Sigmoid colon (tissue), 7 donors: ENCODE measurements around the gene NDUFS2. TPM values are rescaled to one million over a fixed set of nuclear protein-coding genes. Genes with fewer than 3 reads are reported as not detected.
"Not testable (repeated sequence)": the region's sequence is repeated elsewhere in the genome, so short reads cannot be mapped to it uniquely, and the experiment has no call there.

Experiments used
- DNase-seq: peaks from one replicate; pipeline ENCODE4 v3.0.0-alpha.2; 2019
- H3K27ac ChIP-seq, 4 donors: fragments of 200-600 bp; sonication (generic); one replicate each; pipeline ENCODE4 v1.5.1; 2016 to 2019; ENCODE audit warnings: mild to moderate bottlenecking in 1 of 4
- H3K27me3 ChIP-seq, 3 donors: fragments of 200-600 bp; sonication (generic); one replicate each; pipeline ENCODE4 v1.5.1; 2019; ENCODE audit warnings: mild to moderate bottlenecking in 1 of 3
- H3K36me3 ChIP-seq, 4 donors: fragments of 200-600 bp; sonication (generic); one replicate each; pipeline ENCODE4 v1.5.1; 2016 to 2019
- H3K4me1 ChIP-seq, 4 donors: fragments of 200-600 bp; sonication (generic); one replicate each; pipeline ENCODE4 v1.5.1; 2017 to 2019
- H3K4me3 ChIP-seq, 4 donors: fragments of 200-600 bp; sonication (generic); one replicate each; pipeline ENCODE4 v1.5.1; 2017 to 2019; ENCODE audit warnings: mild to moderate bottlenecking in 2 of 4, moderate library complexity in 1 of 4
- H3K9me3 ChIP-seq, 4 donors: fragments of 200-600 bp in 3 of 4; sonication (generic) in 3 of 4; one replicate each; pipeline versions ENCODE4 v1.5.1 to v1.6.1; 2013 to 2019
- EP300 ChIP-seq, 4 donors: sonication (generic); formaldehyde crosslinking; IDR thresholded peaks; one replicate each; pipeline ENCODE4 v1.6.1; 2017; ENCODE audit warnings: antibody characterized with exemption in 4 of 4
- POLR2A ChIP-seq, 2 donors: fragments of 450-650 bp; IDR thresholded peaks; one replicate each; pipeline ENCODE4 v1.6.1; 2016; ENCODE audit warnings: antibody characterized with exemption in 2 of 2, mild to moderate bottlenecking in 2 of 2, moderate library complexity in 2 of 2
- POLR2AphosphoS5 ChIP-seq, 4 donors: sonication (generic); formaldehyde crosslinking; IDR thresholded peaks; one replicate each; pipeline ENCODE4 v1.6.1; 2017; ENCODE audit warnings: antibody characterized with exemption in 4 of 4
- WGBS, 2 donors: extraction: QIAGEN DNeasy Blood & Tissue Kit; methylation state at CpG; one replicate each; pipeline ENCODE4 v1.1.7; 2013; 5-methylcytosine and 5-hydroxymethylcytosine counted together
- intact Hi-C: fragments of 100-400 bp; cut with DNase I; formaldehyde crosslinking; loops from one replicate; pipeline ENCODE4 v1.15.1; 2023
- polyA plus RNA-seq, 3 donors: library from polyadenylated mRNA; stranded (reverse); fragments of 200-250 nt; gene quantifications; one replicate each; pipeline ENCODE4 v1.2.3, GENCODE V29; 2013
- total RNA-seq, 4 donors: library from RNA; depleted of rRNA; stranded (reverse); fragments of >200 nt; gene quantifications; one replicate each; pipeline ENCODE4 v1.1.0, GENCODE V29; 2016
- TF ChIP-seq, protein P1 (sequence below), 4 experiments: fragments of 450-650 bp in 3 of 4; fragments of 200-600 bp in 1 of 4; IDR thresholded peaks; one replicate each; pipeline ENCODE4 v1.5.1; 2016 to 2019; ENCODE audit warnings: antibody characterized with exemption in 4 of 4, mild to moderate bottlenecking in 3 of 4, moderate library complexity in 2 of 4
- donor health status: healthy with polysubstance abuse.
- donor health status: Bipolar disorder and iron deficiency.
- donor health status: healthy.

Gene NDUFS2
- total and polyA plus RNA-seq, 7 donors = 79.6 to 194 (median 113) TPM

DNA sequence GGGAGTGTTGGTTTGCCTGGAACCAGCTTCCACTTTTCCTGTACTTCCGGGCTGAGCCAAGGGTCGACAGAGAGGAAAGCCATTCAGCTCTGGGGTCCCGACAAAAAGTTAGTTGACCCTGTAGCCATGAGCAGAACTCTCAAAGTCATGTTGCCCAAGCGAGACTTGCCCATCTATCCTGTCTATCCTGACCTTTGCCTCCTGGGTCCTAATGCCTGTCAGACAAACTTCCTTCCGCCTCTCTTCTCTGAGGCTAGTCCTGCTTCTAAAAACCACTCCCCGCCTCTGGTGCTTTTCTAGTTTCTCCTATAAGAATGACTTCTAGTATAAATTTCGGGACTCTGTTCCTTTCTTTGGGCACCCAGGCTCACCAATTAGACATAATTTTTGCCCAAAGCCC is 48.7 kb downstream of the NDUFS2 start:
- WGBS, 2 donors = 70 to 91% methylated on average over 7 of the region's 7 CpGs
- DNase-seq = no peak
- TF ChIP-seq POLR2AphosphoS5 (IDR thresholded peaks at IDR 0.05) = no peak
- TF ChIP-seq EP300 (IDR thresholded peaks at IDR 0.05) = no peak
- TF ChIP-seq, protein P1, sequence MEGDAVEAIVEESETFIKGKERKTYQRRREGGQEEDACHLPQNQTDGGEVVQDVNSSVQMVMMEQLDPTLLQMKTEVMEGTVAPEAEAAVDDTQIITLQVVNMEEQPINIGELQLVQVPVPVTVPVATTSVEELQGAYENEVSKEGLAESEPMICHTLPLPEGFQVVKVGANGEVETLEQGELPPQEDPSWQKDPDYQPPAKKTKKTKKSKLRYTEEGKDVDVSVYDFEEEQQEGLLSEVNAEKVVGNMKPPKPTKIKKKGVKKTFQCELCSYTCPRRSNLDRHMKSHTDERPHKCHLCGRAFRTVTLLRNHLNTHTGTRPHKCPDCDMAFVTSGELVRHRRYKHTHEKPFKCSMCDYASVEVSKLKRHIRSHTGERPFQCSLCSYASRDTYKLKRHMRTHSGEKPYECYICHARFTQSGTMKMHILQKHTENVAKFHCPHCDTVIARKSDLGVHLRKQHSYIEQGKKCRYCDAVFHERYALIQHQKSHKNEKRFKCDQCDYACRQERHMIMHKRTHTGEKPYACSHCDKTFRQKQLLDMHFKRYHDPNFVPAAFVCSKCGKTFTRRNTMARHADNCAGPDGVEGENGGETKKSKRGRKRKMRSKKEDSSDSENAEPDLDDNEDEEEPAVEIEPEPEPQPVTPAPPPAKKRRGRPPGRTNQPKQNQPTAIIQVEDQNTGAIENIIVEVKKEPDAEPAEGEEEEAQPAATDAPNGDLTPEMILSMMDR (IDR thresholded peaks at IDR 0.05) = no peak
- TF ChIP-seq POLR2A (IDR thresholded peaks at IDR 0.05) = no peak
- Histone ChIP-seq H3K27me3 (no peaks in the 10 kb centered on the region), H3K4me3 (no peak overlapping the region), H3K27ac (no peak overlapping the region), H3K36me3 (no peaks in the 10 kb centered on the region), H3K9me3 (no peaks in the 10 kb centered on the region), H3K4me1 (no peaks in the 10 kb centered on the region)
- intact Hi-C loops = no loop called here

DNA sequence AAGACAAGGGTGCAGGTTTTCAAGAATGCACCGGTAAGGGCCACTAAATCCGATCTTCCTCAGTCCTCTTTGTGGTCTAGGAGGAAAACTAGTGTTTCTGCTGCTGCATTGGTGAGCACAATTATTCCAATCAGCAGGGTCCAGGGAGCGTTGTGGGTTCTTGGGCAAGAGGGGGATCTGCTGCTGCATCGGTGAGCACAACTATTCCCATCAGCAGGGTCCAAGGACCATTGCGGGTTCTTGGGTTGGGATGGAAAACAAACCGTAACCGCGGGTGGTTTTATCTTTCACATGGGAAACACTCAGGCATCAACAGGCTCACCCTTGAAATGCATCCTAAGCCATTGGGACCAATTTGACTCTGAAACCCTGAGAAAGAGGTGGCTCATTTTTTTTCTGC is 49.4 kb downstream of the NDUFS2 start:
- 95 to 97% methylated on average over 8 of the region's 8 CpGs for WGBS, 2 donors
- no peaks in the 10 kb centered on the region for H3K4me1 ChIP-seq
- intact Hi-C loops = no loop called here
- peaks cover 0 to under 1% (median under 1%) of the 10 kb centered on the region in 4 donors for H3K9me3 ChIP-seq
- no peaks in the 10 kb centered on the region for H3K36me3 ChIP-seq
- H3K27ac ChIP-seq = no peak overlapping the region
- DNase-seq = no peak
- H3K4me3 ChIP-seq = no peak overlapping the region
- H3K27me3 ChIP-seq = no peaks in the 10 kb centered on the region
- TF ChIP-seq EP300 (IDR thresholded peaks at IDR 0.05) = no peak
- TF ChIP-seq POLR2A (IDR thresholded peaks at IDR 0.05) = no peak
- TF ChIP-seq, protein P1 (IDR thresholded peaks at IDR 0.05) = no peak
- TF ChIP-seq POLR2AphosphoS5 (IDR thresholded peaks at IDR 0.05) = no peak

DNA sequence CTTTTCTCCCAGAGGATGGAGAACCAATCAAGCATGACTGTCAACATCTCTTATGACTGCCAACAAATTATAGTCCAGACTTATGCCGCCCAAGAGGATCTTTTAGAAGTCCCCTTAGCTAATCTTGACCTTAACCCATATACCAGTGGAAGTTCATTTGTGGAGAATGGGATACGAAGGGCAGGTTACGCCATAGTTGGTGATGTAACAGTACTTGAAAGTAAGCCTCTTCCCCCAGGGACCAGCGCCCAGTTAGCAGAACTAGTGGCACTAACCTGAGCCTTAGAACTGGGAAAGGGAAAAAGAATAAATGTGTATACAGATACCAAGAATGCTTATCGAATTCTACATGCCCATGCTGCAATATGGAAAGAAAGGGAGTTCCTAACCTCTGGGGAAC is 53.1 kb downstream of the NDUFS2 start:
- H3K27ac ChIP-seq, H3K4me3 ChIP-seq, H3K36me3 ChIP-seq, intact Hi-C loops, DNase-seq: not testable (repeated sequence)
- peaks cover 0 to 15% (median 12%) of the 10 kb centered on the region in 4 donors for H3K4me1 ChIP-seq
- H3K27me3 ChIP-seq = peaks cover 0 to 30% (median 22%) of the 10 kb centered on the region in 3 donors
- H3K9me3 ChIP-seq = peaks cover 0 to 12% (median 10%) of the 10 kb centered on the region in 4 donors
- 88 to 90% methylated on average over 5 of the region's 5 CpGs for WGBS, 2 donors

DNA sequence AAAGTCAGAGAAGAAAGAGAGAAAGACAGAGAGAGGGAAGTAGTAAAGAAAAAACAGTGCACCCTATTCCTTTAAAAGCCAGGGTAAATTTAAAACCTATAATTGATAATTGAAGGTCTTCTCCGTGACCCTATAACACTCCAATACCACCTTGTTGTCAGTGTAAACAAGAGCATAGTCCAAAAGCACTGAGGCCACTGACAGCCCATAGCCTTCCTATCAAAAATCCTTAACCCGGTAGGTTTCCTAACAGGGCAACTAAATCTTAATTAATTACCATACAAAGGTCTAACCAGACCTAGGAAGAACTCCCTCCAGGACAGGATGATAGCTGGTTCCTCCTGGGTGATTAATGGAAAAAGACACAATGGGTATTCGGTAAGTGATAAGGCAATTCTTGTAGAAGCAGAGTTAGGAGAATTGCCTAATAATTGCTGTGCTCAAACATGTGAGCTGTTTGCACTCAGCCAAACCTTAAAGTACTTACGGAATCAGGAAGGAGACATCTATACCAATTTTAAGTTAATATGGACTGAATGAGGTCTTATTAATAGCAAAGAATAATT is 53.9 kb downstream of the NDUFS2 start:
- DNase-seq, H3K27ac ChIP-seq, intact Hi-C loops, H3K4me3 ChIP-seq, H3K36me3 ChIP-seq: not testable (repeated sequence)
- peaks cover 0 to 34% (median 25%) of the 10 kb centered on the region in 3 donors for H3K27me3 ChIP-seq
- H3K9me3 ChIP-seq = peaks cover 0 to 12% (median 10%) of the 10 kb centered on the region in 4 donors
- WGBS, 2 donors = 84 to 88% methylated on average over 4 of the region's 4 CpGs
- peaks cover 0 to 18% (median 12%) of the 10 kb centered on the region in 4 donors for H3K4me1 ChIP-seq

DNA sequence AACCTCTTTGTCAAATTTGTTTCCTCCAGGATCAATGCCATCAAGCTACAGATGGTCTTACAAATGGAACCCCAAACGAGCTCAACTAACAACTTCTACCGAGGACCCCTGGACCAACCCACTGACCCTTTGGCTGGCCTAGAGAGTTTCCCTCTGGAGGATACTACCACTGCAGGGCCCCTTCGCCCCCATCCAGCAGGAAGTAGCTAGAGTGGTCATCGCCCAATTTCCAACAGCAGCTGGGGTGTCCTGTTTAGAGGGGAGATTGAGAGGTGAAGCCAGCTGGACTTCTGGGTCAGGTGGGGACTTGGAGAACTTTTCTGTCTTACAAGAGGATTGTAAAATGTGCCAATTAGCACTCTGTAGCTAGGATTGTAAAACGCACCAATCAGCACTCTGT is 54.9 kb downstream of the NDUFS2 start:
- WGBS, 2 donors = 91 to 96% methylated on average over 5 of the region's 5 CpGs
- H3K36me3 ChIP-seq, H3K4me3 ChIP-seq, H3K27ac ChIP-seq, intact Hi-C loops, DNase-seq: not testable (repeated sequence)
- peaks cover 0 to 26% (median 12%) of the 10 kb centered on the region in 4 donors for H3K4me1 ChIP-seq
- H3K9me3 ChIP-seq = peaks cover 0 to 12% (median 10%) of the 10 kb centered on the region in 4 donors
- peaks cover 0 to 34% (median 25%) of the 10 kb centered on the region in 3 donors for H3K27me3 ChIP-seq

DNA sequence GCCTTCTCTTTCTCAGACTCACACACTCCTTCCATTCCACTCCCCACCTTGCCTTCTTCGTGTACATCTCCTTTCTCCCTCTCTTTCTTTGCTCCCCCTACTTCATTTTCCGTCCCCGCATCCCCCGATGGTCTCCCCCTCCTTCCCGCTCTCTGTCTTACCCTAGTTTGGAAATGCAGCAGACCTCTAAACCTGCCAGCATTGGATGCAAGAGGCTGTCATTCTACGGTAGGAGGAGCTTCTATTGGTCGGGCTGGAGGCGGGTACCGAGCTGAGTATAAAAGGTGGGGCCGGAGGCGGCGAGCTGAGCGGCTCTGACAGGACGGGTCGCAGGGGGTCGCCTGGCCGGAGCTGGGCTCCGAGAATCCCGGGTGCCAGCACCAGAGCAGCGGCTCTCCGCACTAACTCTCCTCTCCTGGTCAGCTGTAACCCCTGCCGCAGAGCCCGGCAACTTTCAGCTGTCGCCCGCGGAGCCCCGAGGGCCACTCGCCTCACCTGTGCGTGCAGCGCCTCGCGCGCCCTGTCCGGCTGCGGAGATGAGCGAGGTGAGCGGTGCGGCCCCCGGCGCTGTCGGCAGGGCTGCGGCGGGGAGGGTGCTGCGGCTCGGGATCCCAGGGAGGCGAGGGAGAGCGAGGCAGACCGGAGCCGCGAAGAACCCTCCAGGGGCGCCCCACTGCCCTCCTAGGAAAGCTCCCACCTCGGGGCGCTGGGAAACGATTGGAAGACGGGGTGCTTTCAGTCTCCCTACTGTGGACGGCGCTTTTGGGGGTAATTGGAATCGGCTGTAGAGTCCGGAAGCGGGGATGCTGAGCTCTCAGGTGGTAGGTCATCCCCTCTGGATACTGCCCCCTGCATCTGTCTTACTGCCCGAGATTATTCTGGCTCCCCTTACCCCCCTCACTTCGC is 56.5 kb downstream of the NDUFS2 start, which contains the start of gene PCP4L1:
PCP4L1 (plus strand) TSS at position 307 of the 906 bp plus-strand sequence; CDS start at position 537, 230 bp downstream.
- Histone ChIP-seq H3K36me3 (no peaks in the 10 kb centered on the region), H3K9me3 (peaks cover 0 to 12% (median 10%) of the 10 kb centered on the region in 4 donors), H3K4me1 (peaks cover 0 to 26% (median 12%) of the 10 kb centered on the region in 4 donors), H3K4me3 (peak within 1 kb of the TSS; percentile 45 to 60 (median 54)), H3K27ac (peak within 1 kb of the TSS; percentile 44 to 69 (median 55)), H3K27me3 (peaks cover 0 to 34% (median 25%) of the 10 kb centered on the region in 3 donors)
- intact Hi-C loops = no loop called here
- WGBS, 2 donors = 4 to 6% methylated on average over 62 of the region's 62 CpGs
- TF ChIP-seq POLR2AphosphoS5 (IDR thresholded peaks at IDR 0.05) (peak in 3 of 4 donors; percentile 18 to 51 (median 32)), POLR2A (IDR thresholded peaks at IDR 0.05) (no peak), EP300 (IDR thresholded peaks at IDR 0.05) (no peak)
- TF ChIP-seq, protein P1 (IDR thresholded peaks at IDR 0.05) = no peak
- peak; percentile 84 for DNase-seq
